Stomach (tissue), 9 donors: ENCODE results near the gene VAV3. TPM values are rescaled to one million over a fixed set of nuclear protein-coding genes. Genes with fewer than 3 reads are reported as not detected.
A peak's percentile ranks its signal among the peaks of the same experiment; 100 is the strongest.

ENCODE experiments used
- DNase-seq, 2 donors: peaks; one replicate each; pipeline versions ENCODE4 v3.0.0 to v3.0.0-alpha.2; 2013 to 2019
- H3K27ac ChIP-seq, 5 donors: fragments of 200-600 bp in 4 of 5; sonication (generic) in 4 of 5; one replicate each; pipeline ENCODE4 v1.5.1; 2013 to 2019; ENCODE audit warnings: mild to moderate bottlenecking in 1 of 5, moderate library complexity in 1 of 5
- H3K27me3 ChIP-seq, 3 donors: fragments of 200-600 bp; sonication (generic); one replicate each; pipeline ENCODE4 v1.5.1; 2017 to 2019; ENCODE audit warnings: mixed run types in 1 of 3
- H3K36me3 ChIP-seq, 4 donors: fragments of 200-600 bp; sonication (generic); 1 replicate in 3 of 4; 2 replicates in 1 of 4; pipeline ENCODE4 v1.5.1; 2016 to 2019
- H3K4me1 ChIP-seq, 4 donors: fragments of 200-600 bp; sonication (generic); one replicate each; pipeline ENCODE4 v1.5.1; 2016 to 2019
- H3K4me3 ChIP-seq, 4 donors: fragments of 200-600 bp; sonication (generic) in 3 of 4; one replicate each; pipeline ENCODE4 v1.5.1; 2016 to 2019; ENCODE audit warnings: mild to moderate bottlenecking in 1 of 4
- H3K9me3 ChIP-seq, 4 donors: fragments of 200-600 bp; sonication (generic); one replicate each; pipeline ENCODE4 v1.5.1; 2016 to 2019
- CTCF ChIP-seq, 7 experiments: fragments of 450-650 bp in 4 of 7; fragments of 200-600 bp in 3 of 7; sonication (generic) in 3 of 7; IDR thresholded peaks; one replicate each; pipeline ENCODE4 v1.5.1; 2016 to 2019; ENCODE audit warnings: antibody characterized with exemption in 7 of 7, control low read depth in 2 of 7, mild to moderate bottlenecking in 1 of 7
- EP300 ChIP-seq: sonication (generic); formaldehyde crosslinking; IDR thresholded peaks from one replicate; pipeline ENCODE4 v1.6.1; 2017; ENCODE audit warnings: antibody characterized with exemption
- POLR2A ChIP-seq, 4 donors: fragments of 450-650 bp; IDR thresholded peaks; one replicate each; pipeline ENCODE4 v1.6.1; 2016; ENCODE audit warnings: antibody characterized with exemption in 4 of 4, control low read depth in 2 of 4, mild to moderate bottlenecking in 1 of 4, moderate library complexity in 1 of 4
- POLR2AphosphoS5 ChIP-seq, 3 donors: sonication (generic); formaldehyde crosslinking; IDR thresholded peaks; one replicate each; pipeline ENCODE4 v1.6.1; 2016; ENCODE audit warnings: antibody characterized with exemption in 3 of 3
- WGBS, 5 donors: extraction: QIAGEN DNeasy Blood & Tissue Kit in 3 of 5; methylation state at CpG; one replicate each; pipeline versions ENCODE4 v1.1.5 to v1.1.7; 2013 to 2018; 5-methylcytosine and 5-hydroxymethylcytosine counted together
- intact Hi-C: fragments of 100-400 bp; cut with DNase I; formaldehyde crosslinking; loops from one replicate; pipeline ENCODE4 v1.15.1; 2023; ENCODE audit warnings: low total_unique reads
- polyA plus RNA-seq, 3 donors: library from polyadenylated mRNA; stranded (reverse); fragments of 200-250 nt; gene quantifications; one replicate each; pipeline ENCODE4 v1.2.3, GENCODE V29; 2013
- total RNA-seq, 5 donors: library from RNA; depleted of rRNA; stranded (reverse); fragments of >200 nt; gene quantifications; one replicate each; pipeline versions ENCODE4 v1.1.0 to v1.2.3, GENCODE V29; 2014 to 2016
- donor health status: healthy with polysubstance abuse.
- donor health status: Bipolar disorder and iron deficiency.
- donor health status: healthy.

The VAV3 gene
- total and polyA plus RNA-seq, 8 donors = 5.7 to 29.3 (median 6.9) TPM

DNA sequence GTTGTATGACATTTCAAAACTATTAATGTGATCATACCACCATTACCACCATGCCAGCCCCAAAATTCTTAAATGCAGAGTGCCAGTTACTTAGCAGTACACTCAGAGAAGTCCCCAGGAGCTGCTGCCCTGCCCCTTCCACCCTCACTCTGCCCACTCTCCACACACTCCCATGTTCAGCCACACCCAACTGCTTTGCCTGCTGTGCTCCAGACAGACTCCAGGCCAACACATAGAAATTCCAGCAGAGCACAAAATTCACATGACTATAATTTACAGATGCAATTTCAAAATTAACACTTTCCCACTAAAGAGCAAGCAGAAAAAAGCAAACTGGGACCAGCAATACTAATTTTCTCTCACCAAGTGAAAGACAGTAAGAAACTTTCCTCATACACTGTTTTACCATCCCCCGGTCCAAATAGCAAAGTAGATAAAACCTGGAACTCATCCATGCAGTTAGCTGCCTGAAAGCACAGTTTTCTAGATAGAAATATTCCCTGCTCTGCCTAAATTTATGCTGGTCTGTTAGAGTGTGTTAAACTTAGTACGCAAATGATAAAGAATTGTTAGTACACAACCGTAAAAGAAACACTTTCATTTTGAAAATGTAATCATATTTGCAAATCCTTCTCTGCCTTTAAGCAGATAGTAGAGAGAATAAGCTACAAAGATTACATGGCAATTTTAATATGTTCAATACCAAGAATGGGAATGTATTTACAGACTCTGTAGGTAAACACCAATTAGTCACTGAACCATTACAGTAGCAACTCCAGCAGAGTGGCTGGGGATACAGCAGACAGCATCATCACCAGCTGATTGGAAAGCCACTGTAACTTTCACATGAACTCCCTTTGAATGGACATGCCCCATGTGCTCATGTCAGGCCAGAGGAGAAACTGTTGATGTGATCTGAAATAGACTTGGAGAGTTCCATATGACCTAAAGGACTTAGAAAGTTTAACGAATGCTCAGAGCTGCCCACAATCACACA is 176.5 kb downstream of the VAV3 start:
- Histone ChIP-seq H3K4me3 (peak overlapping the region in 1 of 4 donors; percentile 7), H3K27me3 (no peaks in the 10 kb centered on the region), H3K27ac (peak overlapping the region in 1 of 5 donors; percentile 7), H3K36me3 (no peaks in the 10 kb centered on the region), H3K4me1 (peaks cover 7 to 34% (median 22%) of the 10 kb centered on the region in 4 donors), H3K9me3 (no peaks in the 10 kb centered on the region)
- TF ChIP-seq POLR2A (IDR thresholded peaks at IDR 0.05) (no peak), CTCF (IDR thresholded peaks at IDR 0.05) (no peak), POLR2AphosphoS5 (IDR thresholded peaks at IDR 0.05) (no peak), EP300 (no peak)
- DNase-seq = peak in 1 of 2 donors; percentile 34
- WGBS, 5 donors = 23 to 46% (median 29%) methylated on average over 4 of the region's 4 CpGs
- intact Hi-C loops = no loop called here

DNA sequence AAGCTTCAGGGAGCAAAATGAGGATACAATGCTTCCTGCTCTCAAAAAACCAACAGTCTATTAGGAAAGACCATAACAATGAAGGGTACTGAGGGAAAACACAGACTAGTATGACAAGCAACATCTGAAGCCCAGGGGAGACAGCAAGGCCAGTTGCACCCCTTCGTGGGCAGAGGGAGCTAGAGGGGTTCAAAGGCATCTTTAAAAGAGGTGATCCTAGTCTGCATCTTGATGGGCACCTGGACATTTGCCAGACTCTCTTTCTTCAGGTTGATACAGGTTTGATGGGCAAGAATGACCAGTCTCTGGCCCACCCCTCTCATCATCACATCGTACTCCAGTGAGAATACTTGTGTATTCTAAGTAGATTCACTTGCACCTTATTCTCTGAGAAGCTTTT is 177.7 kb downstream of the VAV3 start:
- H3K36me3 ChIP-seq = no peaks in the 10 kb centered on the region
- TF ChIP-seq POLR2A (IDR thresholded peaks at IDR 0.05) = no peak
- no peak for TF ChIP-seq CTCF (IDR thresholded peaks at IDR 0.05)
- TF ChIP-seq POLR2AphosphoS5 (IDR thresholded peaks at IDR 0.05) = no peak
- no peak for TF ChIP-seq EP300
- intact Hi-C loops = no loop called here
- no peaks in the 10 kb centered on the region for H3K9me3 ChIP-seq
- peaks cover 7 to 40% (median 22%) of the 10 kb centered on the region in 4 donors for H3K4me1 ChIP-seq
- no peaks in the 10 kb centered on the region for H3K27me3 ChIP-seq
- peak in 1 of 2 donors; percentile 17 for DNase-seq
- WGBS, 5 donors = 74 to 93% (median 84%) methylated on average over 2 of the region's 2 CpGs
- no peak overlapping the region for H3K4me3 ChIP-seq
- peak overlapping the region in 1 of 5 donors; percentile 58 for H3K27ac ChIP-seq

DNA sequence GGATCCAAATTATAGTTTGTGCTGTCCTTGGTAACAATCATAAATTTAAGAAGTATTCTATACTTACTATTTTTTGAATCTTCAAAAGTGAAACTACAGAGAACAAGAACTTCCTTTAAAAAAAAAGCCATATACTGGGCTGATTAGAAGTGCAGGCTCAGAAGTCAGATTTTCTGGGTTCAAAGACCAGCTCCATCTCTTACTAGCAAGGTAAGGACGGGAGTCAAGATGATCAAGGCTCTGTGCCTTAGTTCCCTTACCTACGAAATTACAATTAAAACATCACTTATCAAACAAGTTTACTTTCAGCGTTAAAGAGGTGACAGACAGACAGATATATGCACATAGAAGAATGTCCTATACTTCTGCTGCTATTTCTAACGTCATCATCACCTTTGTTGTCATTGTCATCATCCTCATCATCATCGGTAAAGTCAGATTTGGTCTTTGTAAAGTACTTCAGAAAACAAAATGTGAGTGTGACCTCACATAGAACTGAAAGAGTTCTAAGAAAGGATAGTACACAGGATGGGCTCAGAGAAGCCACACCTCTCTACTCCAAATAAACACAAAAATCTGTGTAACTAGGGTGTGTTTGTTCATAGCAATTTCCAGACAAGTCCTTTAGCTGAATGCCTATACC is 178.7 kb downstream of the VAV3 start:
- TF ChIP-seq POLR2AphosphoS5 (IDR thresholded peaks at IDR 0.05) (no peak), POLR2A (IDR thresholded peaks at IDR 0.05) (no peak), EP300 (no peak), CTCF (IDR thresholded peaks at IDR 0.05) (no peak)
- Histone ChIP-seq H3K36me3 (no peaks in the 10 kb centered on the region), H3K27me3 (no peaks in the 10 kb centered on the region), H3K4me1 (peaks cover 7 to 41% (median 22%) of the 10 kb centered on the region in 4 donors), H3K27ac (peak overlapping the region in 2 of 5 donors; percentile 22 to 58), H3K4me3 (no peak overlapping the region), H3K9me3 (no peaks in the 10 kb centered on the region)
- DNase-seq = peak in 1 of 2 donors; percentile 23
- intact Hi-C loops = no loop called here
- 64 to 80% (median 66%) methylated on average over 5 of the region's 5 CpGs for WGBS, 5 donors

- Histone ChIP-seq H3K36me3 (no peaks in the 10 kb centered on the region), H3K27ac (peak overlapping the region in 2 of 5 donors; percentile 22 to 58), H3K4me3 (no peak overlapping the region), H3K9me3 (no peaks in the 10 kb centered on the region), H3K4me1 (peaks cover 7 to 41% (median 22%) of the 10 kb centered on the region in 4 donors), H3K27me3 (no peaks in the 10 kb centered on the region)
- intact Hi-C loops = no loop called here
- WGBS, 5 donors = 90 to 95% (median 91%) methylated on average over 3 of the region's 3 CpGs
- no peak for DNase-seq
- no peak for TF ChIP-seq POLR2AphosphoS5 (IDR thresholded peaks at IDR 0.05)
- TF ChIP-seq EP300 = no peak
- TF ChIP-seq CTCF (IDR thresholded peaks at IDR 0.05) = no peak
- no peak for TF ChIP-seq POLR2A (IDR thresholded peaks at IDR 0.05)
Measured at GRCh38 chr1:107785496-107786202, 179.3 kb downstream of the VAV3 start.
